Muscle layer of colon (tissue), 2 donors: ENCODE measurements around the gene CELA1.

Experiments
- H3K27ac ChIP-seq: one replicate; pipeline ENCODE4 v1.7.0; 2013; ENCODE audit warnings: low read depth, mild to moderate bottlenecking, low read length, moderate library complexity
- H3K27me3 ChIP-seq, 2 donors: one replicate each; pipeline ENCODE4 v1.7.0; 2013; ENCODE audit warnings: low read length in 2 of 2, mild to moderate bottlenecking in 2 of 2; ENCODE audit not compliant: insufficient read depth in 2 of 2, control insufficient read depth in 1 of 2
- H3K36me3 ChIP-seq: one replicate; pipeline ENCODE4 v1.7.0; 2013; ENCODE audit warnings: mild to moderate bottlenecking, low read length; ENCODE audit not compliant: insufficient read depth
- H3K4me1 ChIP-seq: one replicate; pipeline ENCODE4 v1.7.0; 2013; ENCODE audit warnings: mild to moderate bottlenecking, low read length; ENCODE audit not compliant: insufficient read depth
- H3K4me3 ChIP-seq, 2 donors: one replicate each; pipeline ENCODE4 v1.7.0; 2013; ENCODE audit warnings: low read length in 2 of 2, low read depth in 1 of 2, mild to moderate bottlenecking in 1 of 2, moderate library complexity in 1 of 2
- H3K9ac ChIP-seq: one replicate; pipeline ENCODE4 v1.7.0; 2013; ENCODE audit warnings: low read length
- H3K9me3 ChIP-seq: one replicate; pipeline ENCODE4 v1.7.0; 2013; ENCODE audit warnings: mild to moderate bottlenecking, low read length
- donor health status: abdominal sarcoma.
- donor health status: Adenocarcinoma of cecum.

The CELA1 gene

GRCh38 chr12:51335931-51336330 lies 10.5 kb downstream of the CELA1 start:
- Histone ChIP-seq H3K4me3 (no peak overlapping the region), H3K4me1 (peaks cover under 1% of the 10 kb centered on the region), H3K9ac (no peak overlapping the region), H3K9me3 (no peaks in the 10 kb centered on the region), H3K36me3 (no peaks in the 10 kb centered on the region), H3K27me3 (no peaks in the 10 kb centered on the region), H3K27ac (no peak overlapping the region)

DNA sequence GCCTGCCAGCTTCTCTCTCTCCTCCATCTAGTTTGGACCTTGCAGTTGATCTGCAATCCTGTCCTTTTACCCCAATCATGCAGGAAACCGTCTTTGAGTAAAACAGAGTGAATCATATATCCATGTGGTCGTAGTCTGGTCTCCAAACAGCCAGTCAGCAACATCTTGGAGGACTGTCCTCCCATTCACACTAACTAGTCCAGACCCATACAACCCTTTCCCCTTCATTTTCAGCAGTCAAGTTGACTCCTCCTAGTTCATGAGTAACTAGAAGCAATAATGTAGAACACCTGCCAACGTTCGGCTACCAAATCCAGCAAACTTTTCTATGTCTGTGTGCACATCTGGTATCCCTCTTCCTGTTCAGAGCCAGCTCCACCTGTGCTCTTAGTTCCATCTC lies 11.7 kb downstream of the CELA1 start:
- H3K4me1 ChIP-seq = no peaks in the 10 kb centered on the region
- no peaks in the 10 kb centered on the region for H3K36me3 ChIP-seq
- H3K27ac ChIP-seq = no peak overlapping the region
- no peaks in the 10 kb centered on the region for H3K9me3 ChIP-seq
- no peaks in the 10 kb centered on the region for H3K27me3 ChIP-seq
- no peak overlapping the region for H3K4me3 ChIP-seq
- H3K9ac ChIP-seq = no peak overlapping the region

DNA sequence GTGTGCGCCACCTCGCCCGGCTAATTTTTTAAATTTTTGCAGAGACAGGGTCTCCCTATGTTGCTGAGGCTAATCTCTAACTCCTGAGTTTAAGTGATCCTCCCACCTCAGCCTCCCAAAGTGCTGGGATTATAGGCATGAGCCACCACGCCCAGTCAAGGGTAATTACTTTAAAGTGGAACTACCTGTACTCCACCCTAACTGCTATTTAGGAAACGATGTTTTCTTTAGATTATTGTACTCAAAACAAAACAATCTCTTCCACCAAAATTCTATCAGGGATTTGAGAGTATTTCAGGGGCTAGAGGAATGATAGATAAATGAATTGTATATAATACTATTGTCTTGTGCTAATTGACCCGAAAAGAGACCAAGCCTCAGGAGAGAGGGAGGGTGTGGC lies 12.9 kb downstream of the CELA1 start:
- Histone ChIP-seq H3K36me3 (no peaks in the 10 kb centered on the region), H3K4me3 (no peak overlapping the region), H3K27me3 (no peaks in the 10 kb centered on the region), H3K27ac (no peak overlapping the region), H3K9me3 (no peaks in the 10 kb centered on the region), H3K9ac (no peak overlapping the region), H3K4me1 (no peaks in the 10 kb centered on the region)

GRCh38 chr12:51330186-51330585 lies 16.3 kb downstream of the CELA1 start:
- H3K27ac ChIP-seq = no peak overlapping the region
- no peaks in the 10 kb centered on the region for H3K36me3 ChIP-seq
- no peaks in the 10 kb centered on the region for H3K4me1 ChIP-seq
- no peak overlapping the region for H3K4me3 ChIP-seq
- H3K27me3 ChIP-seq = no peaks in the 10 kb centered on the region
- H3K9ac ChIP-seq = no peak overlapping the region
- H3K9me3 ChIP-seq = no peaks in the 10 kb centered on the region

DNA sequence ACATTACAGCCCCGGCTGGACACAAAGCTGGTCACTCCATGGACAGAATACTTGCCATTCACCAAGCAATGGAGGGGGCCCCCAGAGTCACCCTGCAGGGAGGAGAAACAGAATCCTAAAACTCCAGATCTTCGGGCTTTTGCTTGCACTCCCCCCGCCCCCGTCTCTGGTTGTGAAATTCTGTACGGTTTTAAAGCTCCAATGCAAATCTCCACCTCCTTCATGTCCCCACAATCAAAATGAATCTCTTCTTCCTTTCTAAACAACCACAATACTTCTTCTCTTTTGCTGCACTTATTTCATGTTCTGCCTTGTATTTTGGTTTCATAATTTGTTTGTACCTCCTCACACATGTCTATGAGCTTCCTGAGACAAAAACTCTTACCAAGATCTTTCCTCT lies 16.7 kb downstream of the CELA1 start:
- Histone ChIP-seq H3K27ac (no peak overlapping the region), H3K36me3 (no peaks in the 10 kb centered on the region), H3K4me1 (no peaks in the 10 kb centered on the region), H3K27me3 (no peaks in the 10 kb centered on the region), H3K4me3 (no peak overlapping the region), H3K9ac (no peak overlapping the region), H3K9me3 (no peaks in the 10 kb centered on the region)

DNA sequence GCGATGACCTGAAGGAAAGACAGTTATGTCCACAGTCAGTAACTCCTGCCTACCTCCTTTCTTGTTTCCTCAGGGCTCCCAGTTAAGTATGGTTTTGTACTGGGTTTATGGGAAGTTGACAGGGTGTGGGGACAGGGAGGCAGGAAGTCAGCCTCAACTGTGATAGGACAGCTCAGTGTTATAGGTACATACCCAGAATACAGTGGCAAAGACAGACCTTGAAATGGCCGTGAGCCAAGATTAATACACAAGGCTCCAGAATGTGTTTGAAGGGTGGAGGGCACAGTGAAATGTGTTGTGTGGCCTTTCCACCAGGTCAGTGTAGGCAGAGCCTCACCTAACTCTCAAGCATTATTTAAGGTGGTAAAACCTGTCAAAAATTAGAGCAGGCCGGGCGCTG lies 17.9 kb downstream of the CELA1 start:
- no peaks in the 10 kb centered on the region for H3K36me3 ChIP-seq
- no peak overlapping the region for H3K9ac ChIP-seq
- H3K27ac ChIP-seq = no peak overlapping the region
- H3K27me3 ChIP-seq = no peaks in the 10 kb centered on the region
- H3K9me3 ChIP-seq = no peaks in the 10 kb centered on the region
- no peak overlapping the region for H3K4me3 ChIP-seq
- no peaks in the 10 kb centered on the region for H3K4me1 ChIP-seq

DNA sequence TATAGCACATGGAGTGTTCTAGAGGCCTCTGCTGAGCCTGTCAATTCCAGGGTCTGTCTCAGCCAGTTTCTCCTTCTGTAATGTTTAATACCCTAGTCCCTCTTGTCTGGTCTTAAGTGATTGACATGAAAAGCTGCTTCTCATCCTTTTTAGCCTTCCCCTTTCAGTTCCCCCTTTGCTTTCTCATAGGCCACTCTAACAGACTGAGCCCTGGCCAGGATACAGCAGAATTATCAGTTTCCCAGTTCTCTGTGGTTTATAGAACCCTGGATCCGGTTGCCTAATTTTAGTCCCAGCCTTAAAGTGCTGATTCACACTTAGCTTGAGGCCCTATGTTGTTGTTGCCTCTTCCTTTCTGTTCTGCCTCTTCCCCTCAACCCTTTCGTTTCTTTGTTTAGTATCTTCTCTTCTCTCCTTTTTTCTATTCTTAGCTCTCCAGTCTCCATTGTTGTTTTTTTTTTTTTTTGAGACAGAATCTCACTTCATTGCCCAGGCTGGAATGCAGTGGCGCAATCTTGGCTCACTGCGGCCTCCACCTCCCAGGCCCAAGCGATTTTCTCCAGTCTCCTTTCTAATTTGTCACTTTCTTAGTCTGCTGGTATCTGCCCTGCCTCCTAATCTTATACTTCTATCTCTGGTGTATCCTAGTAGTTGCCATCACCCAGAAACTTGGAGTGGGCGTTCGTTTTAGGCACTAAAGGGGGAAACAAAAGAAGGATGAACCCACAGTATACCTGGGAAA lies 19.6 kb downstream of the CELA1 start:
- Histone ChIP-seq H3K27ac (no peak overlapping the region), H3K27me3 (no peaks in the 10 kb centered on the region), H3K36me3 (no peaks in the 10 kb centered on the region), H3K4me3 (no peak overlapping the region), H3K4me1 (no peaks in the 10 kb centered on the region), H3K9ac (no peak overlapping the region), H3K9me3 (no peaks in the 10 kb centered on the region)

GRCh38 chr12:51324953-51325352 lies 21.5 kb downstream of the CELA1 start:
- Histone ChIP-seq H3K36me3 (no peaks in the 10 kb centered on the region), H3K27me3 (no peaks in the 10 kb centered on the region), H3K4me1 (no peaks in the 10 kb centered on the region), H3K4me3 (no peak overlapping the region), H3K9me3 (no peaks in the 10 kb centered on the region), H3K27ac (no peak overlapping the region), H3K9ac (no peak overlapping the region)

- H3K9ac ChIP-seq = no peak within 1 kb of the TSS
- no peaks in the 10 kb centered on the region for H3K36me3 ChIP-seq
- no peaks in the 10 kb centered on the region for H3K9me3 ChIP-seq
- no peaks in the 10 kb centered on the region for H3K27me3 ChIP-seq
- no peak within 1 kb of the TSS for H3K27ac ChIP-seq
- H3K4me1 ChIP-seq = no peaks in the 10 kb centered on the region
- no peak within 1 kb of the TSS for H3K4me3 ChIP-seq
These were observed 22.2 kb downstream of the CELA1 start, which contains the start of gene BIN2 for GRCh38 chr12:51323966-51324895. Gene BIN2 (minus strand): TSS chr12:51324174. CDS start chr12:51324102, 72 bp downstream.

- Histone ChIP-seq H3K4me1 (no peaks in the 10 kb centered on the region), H3K9ac (no peak overlapping the region), H3K9me3 (no peaks in the 10 kb centered on the region), H3K27me3 (no peaks in the 10 kb centered on the region), H3K4me3 (no peak overlapping the region), H3K27ac (no peak overlapping the region), H3K36me3 (no peaks in the 10 kb centered on the region)
These were observed 23.0 kb downstream of the CELA1 start for GRCh38 chr12:51323317-51323960.

GRCh38 chr12:51322452-51322851 lies 24.0 kb downstream of the CELA1 start:
- H3K4me3 ChIP-seq = no peak overlapping the region
- no peaks in the 10 kb centered on the region for H3K36me3 ChIP-seq
- H3K27ac ChIP-seq = no peak overlapping the region
- H3K9ac ChIP-seq = no peak overlapping the region
- no peaks in the 10 kb centered on the region for H3K27me3 ChIP-seq
- H3K9me3 ChIP-seq = no peaks in the 10 kb centered on the region
- H3K4me1 ChIP-seq = no peaks in the 10 kb centered on the region
